Measurements from ENCODE around the gene SCARF2.

The SCARF2 gene

DNA sequence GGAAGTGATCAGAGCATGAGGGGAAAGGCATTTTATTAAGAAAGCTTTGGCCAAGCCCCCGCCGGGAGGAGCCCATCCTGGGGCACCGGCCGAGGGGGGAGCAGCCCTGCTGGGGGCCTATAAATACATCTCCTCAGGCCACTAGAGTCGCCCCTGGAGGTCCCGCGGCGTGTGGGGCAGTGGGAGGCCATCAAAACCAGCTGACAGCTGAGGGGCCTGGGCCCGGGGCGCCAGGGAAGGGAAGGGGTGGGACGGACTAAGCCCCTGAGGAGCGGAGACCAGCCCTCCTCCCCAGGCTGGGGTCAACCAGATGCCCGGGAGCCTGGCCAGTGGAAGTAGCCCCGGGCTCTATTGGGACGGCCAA lies 13.1 kb downstream of the SCARF2 start:
- DNase-seq (ENCODE audit: low read depth): no peak
- TF ChIP-seq, protein P1, sequence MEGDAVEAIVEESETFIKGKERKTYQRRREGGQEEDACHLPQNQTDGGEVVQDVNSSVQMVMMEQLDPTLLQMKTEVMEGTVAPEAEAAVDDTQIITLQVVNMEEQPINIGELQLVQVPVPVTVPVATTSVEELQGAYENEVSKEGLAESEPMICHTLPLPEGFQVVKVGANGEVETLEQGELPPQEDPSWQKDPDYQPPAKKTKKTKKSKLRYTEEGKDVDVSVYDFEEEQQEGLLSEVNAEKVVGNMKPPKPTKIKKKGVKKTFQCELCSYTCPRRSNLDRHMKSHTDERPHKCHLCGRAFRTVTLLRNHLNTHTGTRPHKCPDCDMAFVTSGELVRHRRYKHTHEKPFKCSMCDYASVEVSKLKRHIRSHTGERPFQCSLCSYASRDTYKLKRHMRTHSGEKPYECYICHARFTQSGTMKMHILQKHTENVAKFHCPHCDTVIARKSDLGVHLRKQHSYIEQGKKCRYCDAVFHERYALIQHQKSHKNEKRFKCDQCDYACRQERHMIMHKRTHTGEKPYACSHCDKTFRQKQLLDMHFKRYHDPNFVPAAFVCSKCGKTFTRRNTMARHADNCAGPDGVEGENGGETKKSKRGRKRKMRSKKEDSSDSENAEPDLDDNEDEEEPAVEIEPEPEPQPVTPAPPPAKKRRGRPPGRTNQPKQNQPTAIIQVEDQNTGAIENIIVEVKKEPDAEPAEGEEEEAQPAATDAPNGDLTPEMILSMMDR (IDR thresholded peaks at IDR 0.05; ENCODE audit: insufficient read depth, low read depth, low read length, missing control alignments): no peak
- no peak overlapping the region for H3K4me3 ChIP-seq (ENCODE audit: low read depth, low read length)

DNA sequence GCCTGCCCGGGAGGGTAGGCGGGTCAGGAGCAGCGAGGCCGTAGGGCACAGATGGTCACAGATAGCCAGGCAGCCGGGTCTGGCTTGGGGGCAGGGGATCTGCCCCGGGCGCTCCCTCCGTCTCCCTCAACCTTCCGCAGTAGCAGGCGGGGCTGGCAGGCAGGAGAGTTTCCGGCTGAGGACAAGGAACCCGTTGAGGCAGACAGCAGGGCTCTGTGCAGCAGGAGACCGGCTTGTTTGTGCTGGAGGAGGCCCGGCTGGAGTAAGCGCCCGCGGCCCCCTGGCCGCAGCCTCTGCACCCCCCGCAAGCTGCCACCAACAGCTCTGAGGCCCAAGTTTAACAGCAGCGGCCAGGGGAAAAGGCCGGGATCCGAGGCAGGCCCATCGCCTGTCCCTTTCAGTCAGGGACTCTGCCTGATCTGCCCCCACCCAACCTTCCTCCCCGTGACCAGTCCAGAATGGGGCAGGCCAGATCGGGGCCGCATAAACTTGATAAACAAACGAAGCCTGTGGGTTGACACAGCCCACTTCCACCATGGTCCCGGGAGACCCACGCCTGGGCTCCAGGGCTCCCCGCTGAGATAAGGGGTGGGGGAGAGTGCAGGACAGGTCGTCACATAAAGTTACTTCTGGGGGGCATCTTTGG lies 13.6 kb downstream of the SCARF2 start:
- no peak for DNase-seq (ENCODE audit: low read depth)
- TF ChIP-seq, protein P1 (IDR thresholded peaks at IDR 0.05; ENCODE audit: insufficient read depth, low read depth, low read length, missing control alignments): no peak

DNA sequence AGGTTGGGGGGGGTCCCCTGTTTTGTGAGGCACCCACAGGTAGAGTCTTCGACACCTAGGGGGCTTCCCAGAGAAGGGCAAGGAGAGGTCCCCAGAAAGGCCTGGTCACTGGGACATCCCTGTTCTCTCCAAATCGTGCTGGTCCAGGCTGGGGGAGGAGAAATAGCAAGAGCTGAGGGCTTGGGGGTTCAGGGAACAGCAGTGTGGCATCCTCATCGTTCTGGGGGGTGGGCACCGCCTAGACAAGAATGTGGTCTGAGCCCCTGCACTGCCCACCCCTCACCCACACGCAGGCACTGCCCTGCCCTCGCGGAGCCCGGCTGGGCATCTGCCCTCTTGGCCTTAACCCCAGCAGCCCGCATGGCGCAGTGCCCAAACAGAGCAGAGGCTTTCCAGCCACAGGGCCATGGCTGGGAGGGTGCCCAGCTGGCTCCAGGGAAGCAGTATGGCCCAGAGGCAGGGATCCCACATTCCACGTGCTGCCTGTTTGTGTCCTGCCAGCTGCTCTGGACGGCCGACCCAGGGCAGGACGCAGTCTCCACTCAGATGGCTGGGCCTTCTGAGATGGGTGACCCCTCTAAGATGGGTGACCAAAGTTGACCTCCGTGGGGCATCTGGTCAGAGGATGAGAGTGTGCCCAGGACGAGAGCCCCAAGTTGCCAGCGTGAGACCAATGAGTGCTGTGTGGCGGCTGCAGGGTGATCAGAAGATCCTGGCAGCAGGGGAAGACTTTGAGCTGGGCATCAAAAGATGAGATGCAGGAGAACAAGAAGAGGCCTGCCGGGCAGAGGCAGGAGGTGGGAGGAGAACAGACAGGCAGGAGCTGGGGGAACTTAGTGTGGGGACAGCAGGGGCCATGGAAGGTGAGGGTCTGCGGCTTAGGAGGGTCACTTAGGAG lies 14.4 kb downstream of the SCARF2 start:
- TF ChIP-seq, protein P1 (IDR thresholded peaks at IDR 0.05; ENCODE audit: insufficient read depth, low read depth, low read length, missing control alignments): no peak
- no peak overlapping the region for H3K4me3 ChIP-seq (ENCODE audit: low read depth, low read length)
- DNase-seq (ENCODE audit: low read depth): no peak

More for the DNA sequence above, 13.6 kb downstream of the SCARF2 start:
- H3K4me3 ChIP-seq (ENCODE audit: low read depth, low read length): no peak overlapping the region

DNA sequence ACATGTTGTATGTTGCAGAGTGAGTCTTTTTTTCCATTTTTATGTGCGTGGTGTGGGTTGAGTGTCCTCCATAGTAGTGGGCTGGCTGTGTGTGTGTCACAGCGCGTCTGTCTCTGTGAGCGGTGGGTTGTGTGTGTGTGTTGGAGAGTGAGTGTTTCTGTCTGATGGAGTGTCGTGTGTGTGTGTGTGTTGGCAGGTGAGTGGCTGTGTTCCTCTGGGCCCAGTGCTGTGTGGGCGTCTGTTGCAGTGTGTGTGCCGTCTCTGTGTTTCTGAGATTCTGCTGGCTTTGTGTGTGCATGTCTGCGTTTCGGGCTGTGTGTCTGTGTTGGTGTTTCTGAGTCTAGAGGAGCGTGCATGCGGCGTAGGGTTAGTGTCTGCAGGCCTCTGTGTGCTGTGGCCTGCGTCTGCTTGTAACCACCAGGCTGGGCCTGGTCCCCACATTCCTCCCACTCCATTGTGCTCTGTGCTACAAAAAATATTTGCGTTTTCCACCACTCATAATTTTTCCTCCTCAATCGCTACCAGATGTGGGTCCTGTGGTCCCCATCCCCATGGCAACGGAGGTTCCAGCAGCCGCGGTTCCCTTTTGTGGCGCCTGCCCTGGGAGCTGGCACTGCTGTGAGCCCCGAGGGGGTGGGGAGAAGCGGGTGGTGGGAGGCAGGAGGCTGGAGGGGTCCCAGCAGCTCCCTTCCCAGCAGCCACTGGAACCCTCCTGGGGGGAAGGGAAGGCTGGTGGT lies 15.2 kb downstream of the SCARF2 start:
- no peak overlapping the region for H3K4me3 ChIP-seq (ENCODE audit: low read depth, low read length)
- DNase-seq (ENCODE audit: low read depth): no peak
- TF ChIP-seq, protein P1 (IDR thresholded peaks at IDR 0.05; ENCODE audit: insufficient read depth, low read depth, low read length, missing control alignments): no peak

DNA sequence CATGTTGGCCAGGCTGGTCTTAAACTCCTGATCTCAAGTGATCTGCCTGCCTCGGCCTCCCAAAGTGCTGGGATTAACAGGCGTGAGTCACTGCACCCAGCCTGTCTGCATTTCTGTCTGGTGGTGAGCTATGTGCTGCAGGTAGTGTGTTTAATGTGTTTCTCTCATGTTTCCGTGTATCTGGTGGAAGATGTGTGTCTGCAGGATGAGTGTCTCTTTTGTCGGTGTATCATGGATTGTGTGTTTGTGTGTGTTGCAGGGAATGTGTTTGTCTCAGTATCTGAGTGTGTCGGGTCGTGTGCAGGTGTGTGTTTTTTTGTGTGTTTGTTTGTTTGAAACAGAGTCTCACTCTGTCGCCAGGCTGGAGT lies 16.1 kb downstream of the SCARF2 start:
- TF ChIP-seq, protein P1 (IDR thresholded peaks at IDR 0.05; ENCODE audit: insufficient read depth, low read depth, low read length, missing control alignments): no peak
- H3K4me3 ChIP-seq (ENCODE audit: low read depth, low read length): no peak overlapping the region
- no peak for DNase-seq (ENCODE audit: low read depth)

DNA sequence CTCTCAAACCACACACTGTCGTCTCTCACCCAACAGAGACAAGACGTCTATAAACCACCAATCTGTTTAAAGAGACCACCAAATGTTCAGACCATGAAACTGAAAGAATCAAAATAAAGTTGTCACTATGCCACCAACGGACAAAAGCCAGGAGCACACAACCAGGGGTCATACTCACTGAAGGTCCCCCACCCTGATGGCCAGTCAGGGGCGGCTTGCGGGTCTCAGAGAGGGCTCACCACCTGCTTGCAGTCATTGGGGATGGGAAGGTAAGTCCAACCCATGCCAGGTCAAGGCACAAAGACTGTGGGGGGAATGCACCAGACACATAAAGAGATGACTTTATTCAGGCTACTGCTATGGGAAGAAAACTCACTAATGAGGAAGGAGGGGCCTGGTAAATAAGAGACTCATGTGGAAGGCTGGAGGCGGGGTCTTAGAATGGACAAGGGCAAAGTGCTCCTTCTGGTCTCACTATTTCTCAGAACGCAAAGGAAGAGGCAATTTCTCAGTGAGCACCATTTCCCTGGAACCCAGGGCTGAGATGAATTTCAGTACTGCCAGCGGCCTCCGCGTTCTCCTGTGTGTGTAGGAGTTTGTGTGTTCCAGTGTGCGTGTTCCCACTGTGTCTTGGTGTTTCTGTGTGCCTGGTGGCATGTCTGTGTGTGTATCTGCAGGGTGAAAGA lies 17.3 kb downstream of the SCARF2 start:
- TF ChIP-seq, protein P1 (IDR thresholded peaks at IDR 0.05; ENCODE audit: insufficient read depth, low read depth, low read length, missing control alignments): no peak
- DNase-seq (ENCODE audit: low read depth): no peak
- H3K4me3 ChIP-seq (ENCODE audit: low read depth, low read length): no peak overlapping the region
